Measurements from ENCODE around the gene SLC7A9.

- no peak for TF ChIP-seq GATA2 (IDR thresholded peaks at IDR 0.05; ENCODE audit: low read depth, low read length)
- no peak for TF ChIP-seq GATA3 (IDR thresholded peaks at IDR 0.05; ENCODE audit: low read depth, low read length)
These were observed 40.8 kb downstream of the SLC7A9 start for GRCh38 chr19:32828643-32829344.

Data from SH-SY5Y (cell line).